ENCODE results near the gene WASF2.
"Not testable (repeated sequence)": the region's sequence is repeated elsewhere in the genome, so short reads cannot be mapped to it uniquely, and the experiment has no call there.

DNA sequence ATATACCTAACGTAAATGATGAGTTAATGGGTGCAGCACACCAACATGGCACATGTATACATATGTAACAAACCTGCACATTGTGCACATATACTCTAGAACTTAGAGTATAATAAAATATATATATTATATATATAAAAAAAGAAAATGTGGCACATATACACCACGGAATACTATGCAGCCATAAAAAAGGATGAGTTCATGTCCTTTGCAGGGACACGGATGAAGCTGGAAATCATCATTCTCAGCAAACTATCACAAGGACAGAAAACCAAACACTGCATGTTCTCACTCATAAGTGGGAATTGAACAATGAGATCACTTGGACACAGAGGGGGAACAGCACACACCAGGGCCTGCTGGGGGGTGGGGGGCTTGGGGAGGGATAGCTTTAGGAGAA is 105.2 kb downstream of the WASF2 start:
- TF ChIP-seq, protein P1, sequence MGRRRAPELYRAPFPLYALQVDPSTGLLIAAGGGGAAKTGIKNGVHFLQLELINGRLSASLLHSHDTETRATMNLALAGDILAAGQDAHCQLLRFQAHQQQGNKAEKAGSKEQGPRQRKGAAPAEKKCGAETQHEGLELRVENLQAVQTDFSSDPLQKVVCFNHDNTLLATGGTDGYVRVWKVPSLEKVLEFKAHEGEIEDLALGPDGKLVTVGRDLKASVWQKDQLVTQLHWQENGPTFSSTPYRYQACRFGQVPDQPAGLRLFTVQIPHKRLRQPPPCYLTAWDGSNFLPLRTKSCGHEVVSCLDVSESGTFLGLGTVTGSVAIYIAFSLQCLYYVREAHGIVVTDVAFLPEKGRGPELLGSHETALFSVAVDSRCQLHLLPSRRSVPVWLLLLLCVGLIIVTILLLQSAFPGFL (CRISPR knock-in tag; IDR thresholded peaks at IDR 0.05): not testable (repeated sequence)
- not testable (repeated sequence) for TF ChIP-seq PHF8 (CRISPR knock-in tag; IDR thresholded peaks at IDR 0.05); KAT7 (CRISPR knock-in tag; IDR thresholded peaks at IDR 0.05; ENCODE audit: borderline replicate concordance); USF2 (IDR thresholded peaks at IDR 0.05; ENCODE audit: low read depth, low read length); USF2 (CRISPR knock-in tag; IDR thresholded peaks at IDR 0.05; ENCODE audit: borderline replicate concordance); ZNF264 (CRISPR knock-in tag; IDR thresholded peaks at IDR 0.05); ZNF256 (CRISPR knock-in tag; conservative IDR thresholded peaks at IDR 0.05); EZH2 (conservative IDR thresholded peaks at IDR 0.05; ENCODE audit: low read depth, low read length)
- TF ChIP-seq, protein P2, sequence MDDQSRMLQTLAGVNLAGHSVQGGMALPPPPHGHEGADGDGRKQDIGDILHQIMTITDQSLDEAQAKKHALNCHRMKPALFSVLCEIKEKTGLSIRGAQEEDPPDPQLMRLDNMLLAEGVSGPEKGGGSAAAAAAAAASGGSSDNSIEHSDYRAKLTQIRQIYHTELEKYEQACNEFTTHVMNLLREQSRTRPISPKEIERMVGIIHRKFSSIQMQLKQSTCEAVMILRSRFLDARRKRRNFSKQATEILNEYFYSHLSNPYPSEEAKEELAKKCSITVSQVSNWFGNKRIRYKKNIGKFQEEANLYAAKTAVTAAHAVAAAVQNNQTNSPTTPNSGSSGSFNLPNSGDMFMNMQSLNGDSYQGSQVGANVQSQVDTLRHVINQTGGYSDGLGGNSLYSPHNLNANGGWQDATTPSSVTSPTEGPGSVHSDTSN (CRISPR knock-in tag; IDR thresholded peaks at IDR 0.05; ENCODE audit: borderline replicate concordance): not testable (repeated sequence)
- TF ChIP-seq, protein P3, sequence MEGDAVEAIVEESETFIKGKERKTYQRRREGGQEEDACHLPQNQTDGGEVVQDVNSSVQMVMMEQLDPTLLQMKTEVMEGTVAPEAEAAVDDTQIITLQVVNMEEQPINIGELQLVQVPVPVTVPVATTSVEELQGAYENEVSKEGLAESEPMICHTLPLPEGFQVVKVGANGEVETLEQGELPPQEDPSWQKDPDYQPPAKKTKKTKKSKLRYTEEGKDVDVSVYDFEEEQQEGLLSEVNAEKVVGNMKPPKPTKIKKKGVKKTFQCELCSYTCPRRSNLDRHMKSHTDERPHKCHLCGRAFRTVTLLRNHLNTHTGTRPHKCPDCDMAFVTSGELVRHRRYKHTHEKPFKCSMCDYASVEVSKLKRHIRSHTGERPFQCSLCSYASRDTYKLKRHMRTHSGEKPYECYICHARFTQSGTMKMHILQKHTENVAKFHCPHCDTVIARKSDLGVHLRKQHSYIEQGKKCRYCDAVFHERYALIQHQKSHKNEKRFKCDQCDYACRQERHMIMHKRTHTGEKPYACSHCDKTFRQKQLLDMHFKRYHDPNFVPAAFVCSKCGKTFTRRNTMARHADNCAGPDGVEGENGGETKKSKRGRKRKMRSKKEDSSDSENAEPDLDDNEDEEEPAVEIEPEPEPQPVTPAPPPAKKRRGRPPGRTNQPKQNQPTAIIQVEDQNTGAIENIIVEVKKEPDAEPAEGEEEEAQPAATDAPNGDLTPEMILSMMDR (CRISPR knock-in tag; IDR thresholded peaks at IDR 0.05): not testable (repeated sequence)
